ENCODE measurements around the gene PLXDC2. TPM values are rescaled to one million over a fixed set of nuclear protein-coding genes. Genes with fewer than 3 reads are reported as not detected.

The PLXDC2 gene
- total RNA-seq, 6 experiments from 2014 or later, result 4.1 to 6.5 (median 5.3) TPM

DNA sequence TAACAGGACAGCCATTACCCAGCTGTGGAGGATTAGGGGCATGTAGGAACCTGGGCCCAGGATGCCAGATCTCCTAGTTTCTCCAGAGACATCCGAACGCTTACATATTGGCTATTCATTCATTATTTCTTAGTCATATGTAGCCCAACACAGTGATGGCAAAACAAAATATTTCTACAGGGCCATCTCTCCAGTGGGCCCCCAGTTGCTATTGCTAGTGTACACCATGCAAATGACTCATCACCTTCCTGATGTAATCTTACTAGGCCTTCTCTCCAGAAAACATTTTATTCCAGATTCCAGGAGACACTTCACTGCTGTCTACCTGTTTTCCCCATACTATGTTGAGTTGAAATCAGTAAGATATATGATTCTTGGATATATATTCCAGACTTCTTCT is 201.7 kb downstream of the PLXDC2 start:
- intact Hi-C loops (cut with DNase I), result no loop called here
- 89% methylated on average over 2 of the region's 2 CpGs for WGBS (ENCODE audit: insufficient coverage, low coverage, low lambda C conversion rate, missing lambda C conversion rate)

DNA sequence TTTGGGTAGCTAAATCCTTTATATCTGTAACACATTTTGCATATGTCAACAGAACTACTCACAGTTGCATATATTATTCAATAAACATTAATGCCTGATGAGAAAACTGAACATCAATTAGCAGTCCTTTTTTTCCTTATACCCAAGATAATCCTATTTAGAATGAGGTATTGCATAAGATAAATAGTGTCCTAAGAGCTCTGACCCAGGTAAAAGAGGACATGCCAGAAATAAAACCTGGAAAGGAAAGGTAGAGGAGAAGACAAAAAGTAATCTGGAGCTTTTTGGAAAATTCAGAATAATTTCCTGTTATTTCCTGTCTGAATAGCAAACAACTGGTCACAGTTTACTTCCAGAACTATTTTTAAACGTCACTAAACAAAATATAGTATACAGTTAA is 204.4 kb downstream of the PLXDC2 start:
- Histone ChIP-seq H3K36me3 (no peaks in the 10 kb centered on the region), H3K27ac (no peak overlapping the region), H3K27me3 (no peaks in the 10 kb centered on the region), H3K4me3 (no peak overlapping the region), H3K9me3 (no peaks in the 10 kb centered on the region), H3K4me1 (peaks cover 0 to 7% (median 0%) of the 10 kb centered on the region in 4 donors)
- intact Hi-C loops (cut with DNase I), result no loop called here
- 50% methylated on average over 1 of the region's 1 CpG for WGBS (ENCODE audit: insufficient coverage, low coverage, low lambda C conversion rate, missing lambda C conversion rate)
- DNase-seq, result no peak
- peak in 3 of 4 donors; percentile 30 to 70 (median 40) for ATAC-seq
- TF ChIP-seq, protein P1, sequence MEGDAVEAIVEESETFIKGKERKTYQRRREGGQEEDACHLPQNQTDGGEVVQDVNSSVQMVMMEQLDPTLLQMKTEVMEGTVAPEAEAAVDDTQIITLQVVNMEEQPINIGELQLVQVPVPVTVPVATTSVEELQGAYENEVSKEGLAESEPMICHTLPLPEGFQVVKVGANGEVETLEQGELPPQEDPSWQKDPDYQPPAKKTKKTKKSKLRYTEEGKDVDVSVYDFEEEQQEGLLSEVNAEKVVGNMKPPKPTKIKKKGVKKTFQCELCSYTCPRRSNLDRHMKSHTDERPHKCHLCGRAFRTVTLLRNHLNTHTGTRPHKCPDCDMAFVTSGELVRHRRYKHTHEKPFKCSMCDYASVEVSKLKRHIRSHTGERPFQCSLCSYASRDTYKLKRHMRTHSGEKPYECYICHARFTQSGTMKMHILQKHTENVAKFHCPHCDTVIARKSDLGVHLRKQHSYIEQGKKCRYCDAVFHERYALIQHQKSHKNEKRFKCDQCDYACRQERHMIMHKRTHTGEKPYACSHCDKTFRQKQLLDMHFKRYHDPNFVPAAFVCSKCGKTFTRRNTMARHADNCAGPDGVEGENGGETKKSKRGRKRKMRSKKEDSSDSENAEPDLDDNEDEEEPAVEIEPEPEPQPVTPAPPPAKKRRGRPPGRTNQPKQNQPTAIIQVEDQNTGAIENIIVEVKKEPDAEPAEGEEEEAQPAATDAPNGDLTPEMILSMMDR (IDR thresholded peaks at IDR 0.05), result no peak
- no peak for TF ChIP-seq POLR2A (IDR thresholded peaks at IDR 0.05)

More for the DNA sequence above, 201.7 kb downstream of the PLXDC2 start:
- H3K9me3 ChIP-seq, result no peaks in the 10 kb centered on the region
- H3K27ac ChIP-seq, result no peak overlapping the region
- no peak overlapping the region for H3K4me3 ChIP-seq
- H3K4me1 ChIP-seq, result peaks cover 0 to 7% (median 0%) of the 10 kb centered on the region in 4 donors
- no peak for ATAC-seq
- DNase-seq, result no peak
- no peaks in the 10 kb centered on the region for H3K36me3 ChIP-seq
- no peaks in the 10 kb centered on the region for H3K27me3 ChIP-seq
- TF ChIP-seq, protein P1 (IDR thresholded peaks at IDR 0.05), result no peak
- no peak for TF ChIP-seq POLR2A (IDR thresholded peaks at IDR 0.05)

DNA sequence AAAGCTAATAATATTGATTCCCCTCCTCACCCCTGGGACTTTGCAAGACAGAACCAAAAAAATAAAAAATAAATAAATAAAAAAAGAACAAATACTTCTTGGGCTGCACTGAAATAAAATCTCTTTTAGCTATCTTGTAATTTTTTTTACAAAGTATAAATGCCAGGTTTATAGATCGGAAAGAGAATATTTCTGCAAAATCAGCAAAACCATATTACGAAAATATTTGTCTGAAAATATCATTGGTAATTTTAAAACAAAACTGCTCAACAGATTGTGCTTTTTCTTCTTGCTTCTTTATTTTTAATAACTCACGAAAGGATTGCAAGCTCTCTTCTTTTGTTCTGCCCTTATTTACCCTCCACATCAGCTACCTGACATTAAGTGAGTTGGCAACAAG is 213.3 kb downstream of the PLXDC2 start:
- WGBS (ENCODE audit: insufficient coverage, low coverage, low lambda C conversion rate, missing lambda C conversion rate), result 82% methylated on average over 3 of the region's 3 CpGs
- ATAC-seq, result no peak
- no peak for DNase-seq

DNA sequence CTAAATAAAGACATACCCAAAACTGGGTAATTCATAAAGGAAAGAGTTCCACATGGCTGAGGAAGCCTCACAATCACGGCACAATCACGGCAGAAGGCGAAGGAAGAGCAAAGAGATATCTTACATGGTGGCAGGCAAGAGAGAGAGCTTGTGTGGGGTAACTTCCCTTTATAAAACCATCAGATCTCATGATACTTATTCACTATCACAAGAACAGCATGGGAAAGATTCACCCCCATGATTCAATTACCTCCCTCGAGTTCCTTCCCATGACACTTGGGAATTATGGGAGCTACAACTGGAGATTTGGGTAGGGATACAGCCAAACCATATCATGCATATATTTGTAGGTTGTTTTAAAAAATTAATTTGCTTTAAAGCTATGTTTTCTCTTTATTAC is 217.2 kb downstream of the PLXDC2 start:
- no peak overlapping the region for H3K27ac ChIP-seq
- no peaks in the 10 kb centered on the region for H3K27me3 ChIP-seq
- no peaks in the 10 kb centered on the region for H3K9me3 ChIP-seq
- no peaks in the 10 kb centered on the region for H3K4me1 ChIP-seq
- H3K4me3 ChIP-seq, result no peak overlapping the region
- TF ChIP-seq POLR2A (IDR thresholded peaks at IDR 0.05), result no peak
- TF ChIP-seq, protein P1 (IDR thresholded peaks at IDR 0.05), result no peak
- DNase-seq, result no peak
- ATAC-seq, result no peak
- 89% methylated on average over 4 of the region's 4 CpGs for WGBS (ENCODE audit: insufficient coverage, low coverage, low lambda C conversion rate, missing lambda C conversion rate)
- intact Hi-C loops (cut with DNase I), result no loop called here
- H3K36me3 ChIP-seq, result no peaks in the 10 kb centered on the region

More for the DNA sequence above, 213.3 kb downstream of the PLXDC2 start:
- H3K9me3 ChIP-seq, result no peaks in the 10 kb centered on the region
- no peak overlapping the region for H3K4me3 ChIP-seq
- no peaks in the 10 kb centered on the region for H3K36me3 ChIP-seq
- H3K27ac ChIP-seq, result no peak overlapping the region
- TF ChIP-seq, protein P1 (IDR thresholded peaks at IDR 0.05), result no peak
- TF ChIP-seq POLR2A (IDR thresholded peaks at IDR 0.05), result no peak
- no peaks in the 10 kb centered on the region for H3K27me3 ChIP-seq
- intact Hi-C loops (cut with DNase I), result no loop called here
- no peaks in the 10 kb centered on the region for H3K4me1 ChIP-seq

DNA sequence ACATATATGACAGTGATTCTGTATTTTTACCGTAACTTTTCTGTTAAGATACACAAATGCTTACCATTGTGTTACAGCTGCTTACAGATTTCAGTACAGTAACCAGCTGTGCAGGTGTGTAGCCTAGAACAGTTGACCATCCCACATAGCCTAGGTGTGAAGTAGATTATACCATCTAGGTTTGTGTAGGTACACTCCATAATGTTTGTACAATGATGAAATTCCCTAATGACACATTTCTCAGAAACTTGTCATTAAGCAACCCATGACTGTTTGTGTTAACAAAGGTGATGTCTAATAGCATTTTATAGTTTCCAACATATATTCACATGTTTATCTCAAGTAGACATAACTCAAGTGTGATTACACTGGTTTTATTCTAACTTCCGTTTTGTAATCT is 218.5 kb downstream of the PLXDC2 start:
- WGBS (ENCODE audit: insufficient coverage, low coverage, low lambda C conversion rate, missing lambda C conversion rate), result 80% methylated on average over 2 of the region's 2 CpGs
- ATAC-seq, result peak in 1 of 4 donors; percentile 56
- intact Hi-C loops (cut with DNase I), result no loop called here

More for the DNA sequence above, 218.5 kb downstream of the PLXDC2 start:
- Histone ChIP-seq H3K4me1 (no peaks in the 10 kb centered on the region), H3K36me3 (no peaks in the 10 kb centered on the region), H3K9me3 (no peaks in the 10 kb centered on the region), H3K27ac (no peak overlapping the region), H3K4me3 (no peak overlapping the region), H3K27me3 (no peaks in the 10 kb centered on the region)
- no peak for DNase-seq
- TF ChIP-seq POLR2A (IDR thresholded peaks at IDR 0.05), result no peak
- TF ChIP-seq, protein P1 (IDR thresholded peaks at IDR 0.05), result no peak
